Uterus (tissue), 2 donors: Measurements from ENCODE around the gene ESPN.

Experiments
- CTCF ChIP-seq, 4 experiments: fragments of 200-600 bp in 2 of 4; fragments of 450-650 bp in 2 of 4; sonication (generic) in 2 of 4; IDR thresholded peaks; one replicate each; pipeline ENCODE4 v1.5.1; 2016 to 2019; ENCODE audit warnings: antibody characterized with exemption in 4 of 4, mild to moderate bottlenecking in 2 of 4, moderate library complexity in 1 of 4
- POLR2A ChIP-seq, 2 donors: fragments of 450-650 bp; IDR thresholded peaks; one replicate each; pipeline ENCODE4 v1.6.1; 2016; ENCODE audit warnings: antibody characterized with exemption in 2 of 2, mild to moderate bottlenecking in 1 of 2, moderate library complexity in 1 of 2

DNA sequence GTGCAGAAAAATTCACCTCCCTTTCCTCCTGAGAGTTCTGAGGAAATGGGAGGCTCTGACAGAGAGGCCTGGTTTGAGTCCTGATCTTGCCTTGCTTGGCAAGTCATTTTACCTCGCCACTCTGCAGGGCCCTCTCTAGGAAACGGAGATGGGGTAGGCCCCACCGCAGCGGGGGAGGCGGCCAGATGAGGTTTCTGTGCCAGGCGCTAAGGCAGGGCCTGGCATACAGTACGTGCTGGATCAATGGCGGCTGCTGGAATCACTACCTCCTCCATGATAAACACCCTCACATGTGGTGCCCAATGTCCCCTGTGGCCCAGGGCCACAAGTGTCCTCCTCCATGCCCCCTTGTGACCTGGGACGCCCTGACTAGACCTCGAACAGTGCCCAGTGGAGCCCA lies 67.4 kb downstream of the ESPN start:
- TF ChIP-seq CTCF (IDR thresholded peaks at IDR 0.05), result no peak
- no peak for TF ChIP-seq POLR2A (IDR thresholded peaks at IDR 0.05)
